Measurements from ENCODE around the gene GIN1.
"Not testable (repeated sequence)": the region's sequence is repeated elsewhere in the genome, so short reads cannot be mapped to it uniquely, and the experiment has no call there.

GIN1 gene

DNA sequence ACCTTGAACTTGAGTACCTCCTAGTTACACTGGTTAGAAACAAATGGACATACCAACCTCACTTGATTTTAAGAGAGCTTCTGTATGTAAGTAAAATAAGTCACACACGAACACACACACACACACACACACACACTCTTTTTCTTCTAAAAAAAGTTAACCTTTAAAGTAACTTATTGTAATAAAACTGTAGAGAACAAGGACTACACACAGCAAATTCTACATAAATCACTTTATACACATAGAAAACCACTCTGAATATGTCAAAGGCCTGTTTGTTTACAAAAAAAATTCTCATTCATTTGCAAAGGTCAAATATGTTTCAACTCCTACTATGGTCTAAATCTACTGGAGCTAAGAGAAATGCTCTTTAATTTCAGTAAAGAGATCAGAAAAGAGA lies 29.1 kb downstream of the GIN1 start:
- Histone ChIP-seq H3K27ac (ENCODE audit: low read depth, low read length) (no peak overlapping the region), H3K36me3 (ENCODE audit: control insufficient read depth in 1 of 2, insufficient read depth in 2 of 2, low read length in 2 of 2) (peaks cover 7 to 19% of the 10 kb centered on the region in 2 donors)

DNA sequence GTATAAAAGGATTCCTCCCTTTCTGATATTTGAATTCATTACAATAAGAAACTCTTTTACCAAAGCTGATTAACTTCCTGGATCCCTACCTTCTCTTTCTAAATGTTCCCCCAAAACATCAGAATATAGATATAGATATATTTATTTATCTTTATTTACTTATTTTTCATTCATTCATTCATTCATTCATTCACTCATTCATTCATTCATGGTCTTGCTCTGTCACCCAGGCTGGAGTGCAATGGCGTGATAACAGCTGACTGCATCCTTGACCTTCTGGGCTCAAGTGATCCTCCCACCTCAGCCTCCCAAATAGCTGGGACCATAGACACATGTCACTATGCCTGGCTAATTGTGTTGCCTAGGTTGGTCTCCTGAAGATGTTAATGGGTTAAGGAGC lies 30.7 kb downstream of the GIN1 start:
- peaks cover 13 to 24% of the 10 kb centered on the region in 2 donors for H3K36me3 ChIP-seq (ENCODE audit: control insufficient read depth in 1 of 2, insufficient read depth in 2 of 2, low read length in 2 of 2)
- peaks cover 8 to 15% of the 10 kb centered on the region in 2 donors for H3K9me3 ChIP-seq (ENCODE audit: control insufficient read depth in 1 of 2, low read length in 2 of 2)
- no peak overlapping the region for H3K4me3 ChIP-seq (ENCODE audit: low read depth in 1 of 2, low read length in 2 of 2)

More for the DNA sequence above, 29.1 kb downstream of the GIN1 start:
- Histone ChIP-seq H3K9ac (ENCODE audit: low read depth in 1 of 2, low read length in 2 of 2) (no peak overlapping the region), H3K27me3 (ENCODE audit: control insufficient read depth in 1 of 2, insufficient read depth in 2 of 2, low read length in 2 of 2) (no peaks in the 10 kb centered on the region), H3K9me3 (ENCODE audit: control insufficient read depth in 1 of 2, low read length in 2 of 2) (peaks cover 0 to 5% of the 10 kb centered on the region in 2 donors), H3K4me1 (ENCODE audit: control insufficient read depth in 1 of 2, insufficient read depth in 2 of 2, low read length in 2 of 2) (no peaks in the 10 kb centered on the region), H3K4me3 (ENCODE audit: low read depth in 1 of 2, low read length in 2 of 2) (no peak overlapping the region)

DNA sequence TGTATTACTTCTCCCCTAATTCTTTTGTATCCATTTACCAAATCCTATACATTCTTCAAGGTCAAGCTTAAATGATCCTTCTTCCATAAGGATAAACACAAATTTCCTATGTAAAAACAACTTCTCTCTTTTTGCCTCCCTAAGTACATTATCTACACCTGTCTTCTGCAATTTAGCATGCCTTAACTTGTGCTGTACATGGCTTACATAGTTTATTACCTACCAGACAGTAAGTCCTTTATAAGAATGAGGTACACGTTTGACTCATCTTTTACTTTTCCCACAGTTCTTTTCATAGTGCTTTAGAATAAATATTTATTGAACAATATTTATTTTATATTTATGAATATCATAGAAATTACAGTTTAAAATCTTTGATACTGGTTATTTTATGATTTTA lies 33.4 kb downstream of the GIN1 start:
- Histone ChIP-seq H3K27ac (ENCODE audit: low read depth, low read length) (no peak overlapping the region), H3K9me3 (ENCODE audit: control insufficient read depth in 1 of 2, low read length in 2 of 2) (peaks cover 10 to 25% of the 10 kb centered on the region in 2 donors), H3K27me3 (ENCODE audit: control insufficient read depth in 1 of 2, insufficient read depth in 2 of 2, low read length in 2 of 2) (no peaks in the 10 kb centered on the region), H3K4me1 (ENCODE audit: control insufficient read depth in 1 of 2, insufficient read depth in 2 of 2, low read length in 2 of 2) (no peaks in the 10 kb centered on the region), H3K9ac (ENCODE audit: low read depth in 1 of 2, low read length in 2 of 2) (no peak overlapping the region), H3K4me3 (ENCODE audit: low read depth in 1 of 2, low read length in 2 of 2) (no peak overlapping the region), H3K36me3 (ENCODE audit: control insufficient read depth in 1 of 2, insufficient read depth in 2 of 2, low read length in 2 of 2) (peaks cover 13 to 16% of the 10 kb centered on the region in 2 donors)

More for the DNA sequence above, 30.7 kb downstream of the GIN1 start:
- H3K4me1 ChIP-seq (ENCODE audit: control insufficient read depth in 1 of 2, insufficient read depth in 2 of 2, low read length in 2 of 2) = no peaks in the 10 kb centered on the region
- H3K27me3 ChIP-seq (ENCODE audit: control insufficient read depth in 1 of 2, insufficient read depth in 2 of 2, low read length in 2 of 2) = no peaks in the 10 kb centered on the region
- no peak overlapping the region for H3K9ac ChIP-seq (ENCODE audit: low read depth in 1 of 2, low read length in 2 of 2)
- no peak overlapping the region for H3K27ac ChIP-seq (ENCODE audit: low read depth, low read length)

DNA sequence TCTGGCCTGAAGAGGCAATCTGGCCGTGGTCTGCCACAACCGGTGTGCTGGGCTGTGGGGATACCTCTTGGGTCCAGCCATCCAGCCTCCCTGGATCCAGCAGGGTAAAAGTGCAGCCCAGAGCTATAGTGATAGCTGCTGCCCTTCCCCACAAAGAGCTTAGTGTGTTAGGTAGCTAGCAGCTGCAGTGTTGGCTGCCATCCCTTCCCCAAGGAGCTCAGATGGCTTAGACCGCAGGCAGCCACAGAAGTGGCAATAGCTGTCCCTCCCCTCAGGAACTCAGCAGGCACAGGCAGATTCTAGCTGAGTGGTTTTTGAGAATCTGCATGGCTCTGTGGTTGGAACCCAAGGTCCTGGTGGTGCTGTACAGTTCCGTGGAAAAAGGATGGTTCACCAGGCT lies 40.1 kb downstream of the GIN1 start:
- Histone ChIP-seq H3K9me3 (ENCODE audit: control insufficient read depth in 1 of 2, low read length in 2 of 2) (peaks cover 45 to 54% of the 10 kb centered on the region in 2 donors), H3K4me3 (ENCODE audit: low read depth in 1 of 2, low read length in 2 of 2) (no peak overlapping the region), H3K36me3 (ENCODE audit: control insufficient read depth in 1 of 2, insufficient read depth in 2 of 2, low read length in 2 of 2) (peaks cover 0 to 3% of the 10 kb centered on the region in 2 donors), H3K27me3 (ENCODE audit: control insufficient read depth in 1 of 2, insufficient read depth in 2 of 2, low read length in 2 of 2) (no peaks in the 10 kb centered on the region), H3K27ac (ENCODE audit: low read depth, low read length) (no peak overlapping the region), H3K4me1 (ENCODE audit: control insufficient read depth in 1 of 2, insufficient read depth in 2 of 2, low read length in 2 of 2) (no peaks in the 10 kb centered on the region), H3K9ac (ENCODE audit: low read depth in 1 of 2, low read length in 2 of 2) (no peak overlapping the region)

DNA sequence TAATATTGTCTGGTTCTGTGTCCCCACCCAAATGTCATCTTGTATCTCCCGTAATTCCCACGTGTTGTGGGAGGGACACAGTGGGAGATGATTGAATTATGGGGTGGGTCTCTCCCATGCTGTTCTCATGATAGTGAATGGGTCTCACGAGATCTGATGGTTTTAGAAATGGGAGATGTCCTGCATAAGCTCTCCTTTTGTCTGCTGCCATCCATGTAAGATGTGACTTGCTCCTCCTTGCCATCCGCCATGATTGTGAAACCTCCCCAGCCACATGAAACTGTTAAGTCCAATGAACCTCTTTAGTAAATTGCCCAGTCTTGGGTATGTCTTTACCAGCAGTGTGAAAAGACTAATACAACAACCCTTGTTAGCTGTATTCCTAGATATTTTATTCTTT lies 44.5 kb downstream of the GIN1 start:
- no peaks in the 10 kb centered on the region for H3K27me3 ChIP-seq (ENCODE audit: control insufficient read depth in 1 of 2, insufficient read depth in 2 of 2, low read length in 2 of 2)
- no peak overlapping the region for H3K9ac ChIP-seq (ENCODE audit: low read depth in 1 of 2, low read length in 2 of 2)
- H3K4me3 ChIP-seq (ENCODE audit: low read depth in 1 of 2, low read length in 2 of 2) = no peak overlapping the region
- peaks cover 36 to 42% of the 10 kb centered on the region in 2 donors for H3K9me3 ChIP-seq (ENCODE audit: control insufficient read depth in 1 of 2, low read length in 2 of 2)
- H3K4me1 ChIP-seq (ENCODE audit: control insufficient read depth in 1 of 2, insufficient read depth in 2 of 2, low read length in 2 of 2) = no peaks in the 10 kb centered on the region
- no peak overlapping the region for H3K27ac ChIP-seq (ENCODE audit: low read depth, low read length)
- no peaks in the 10 kb centered on the region for H3K36me3 ChIP-seq (ENCODE audit: control insufficient read depth in 1 of 2, insufficient read depth in 2 of 2, low read length in 2 of 2)

DNA sequence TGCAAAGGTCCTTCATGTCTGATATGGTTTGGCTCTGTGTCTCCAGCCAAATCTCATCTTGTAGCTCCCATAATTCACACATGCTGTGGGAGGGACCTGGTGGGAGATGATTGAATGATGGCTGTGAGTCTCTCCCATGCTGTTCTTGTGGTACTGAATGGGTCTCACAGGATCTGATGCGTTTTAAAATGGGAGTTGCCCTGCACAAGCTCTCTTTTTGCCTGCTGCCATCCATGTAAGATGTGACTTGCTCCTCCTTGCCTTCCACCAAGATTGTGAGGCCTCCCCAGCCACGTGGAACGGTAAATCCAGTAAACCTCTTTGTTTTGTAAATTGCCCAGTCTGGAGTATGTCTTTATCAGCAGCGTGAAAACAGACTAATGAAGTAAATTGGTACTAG lies 46.4 kb downstream of the GIN1 start:
- H3K4me3 ChIP-seq (ENCODE audit: low read depth in 1 of 2, low read length in 2 of 2); H3K27ac ChIP-seq (ENCODE audit: low read depth, low read length); H3K4me1 ChIP-seq (ENCODE audit: control insufficient read depth in 1 of 2, insufficient read depth in 2 of 2, low read length in 2 of 2); H3K9ac ChIP-seq (ENCODE audit: low read depth in 1 of 2, low read length in 2 of 2); H3K36me3 ChIP-seq (ENCODE audit: control insufficient read depth in 1 of 2, insufficient read depth in 2 of 2, low read length in 2 of 2); H3K27me3 ChIP-seq (ENCODE audit: control insufficient read depth in 1 of 2, insufficient read depth in 2 of 2, low read length in 2 of 2): not testable (repeated sequence)
- H3K9me3 ChIP-seq (ENCODE audit: control insufficient read depth in 1 of 2, low read length in 2 of 2) = peaks cover 23 to 26% of the 10 kb centered on the region in 2 donors

DNA sequence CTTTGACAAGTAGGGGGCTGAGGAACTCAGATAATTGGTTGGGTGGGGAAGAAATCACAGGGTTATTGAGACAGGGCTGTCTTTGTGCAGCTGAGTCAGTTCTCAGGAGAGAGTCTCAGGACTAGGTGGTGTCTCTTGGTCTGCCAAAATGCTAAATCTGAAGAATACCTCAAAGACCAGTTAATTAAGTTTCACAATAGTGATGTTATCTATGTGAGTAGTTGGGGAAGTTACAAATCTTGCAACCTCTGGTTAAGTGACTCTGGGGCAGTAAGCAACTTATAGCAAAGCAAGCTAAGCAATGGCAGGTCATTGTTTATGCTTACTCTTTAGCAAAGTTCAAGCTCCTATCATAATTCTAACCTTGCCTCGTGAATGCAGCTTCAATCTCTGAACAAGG lies 53.6 kb downstream of the GIN1 start:
- H3K9ac ChIP-seq (ENCODE audit: low read depth in 1 of 2, low read length in 2 of 2) = no peak overlapping the region
- H3K4me3 ChIP-seq (ENCODE audit: low read depth in 1 of 2, low read length in 2 of 2) = no peak overlapping the region
- H3K27ac ChIP-seq (ENCODE audit: low read depth, low read length) = no peak overlapping the region
- H3K36me3 ChIP-seq (ENCODE audit: control insufficient read depth in 1 of 2, insufficient read depth in 2 of 2, low read length in 2 of 2) = no peaks in the 10 kb centered on the region
- H3K4me1 ChIP-seq (ENCODE audit: control insufficient read depth in 1 of 2, insufficient read depth in 2 of 2, low read length in 2 of 2) = no peaks in the 10 kb centered on the region
- H3K9me3 ChIP-seq (ENCODE audit: control insufficient read depth in 1 of 2, low read length in 2 of 2) = no peaks in the 10 kb centered on the region
- no peaks in the 10 kb centered on the region for H3K27me3 ChIP-seq (ENCODE audit: control insufficient read depth in 1 of 2, insufficient read depth in 2 of 2, low read length in 2 of 2)

DNA sequence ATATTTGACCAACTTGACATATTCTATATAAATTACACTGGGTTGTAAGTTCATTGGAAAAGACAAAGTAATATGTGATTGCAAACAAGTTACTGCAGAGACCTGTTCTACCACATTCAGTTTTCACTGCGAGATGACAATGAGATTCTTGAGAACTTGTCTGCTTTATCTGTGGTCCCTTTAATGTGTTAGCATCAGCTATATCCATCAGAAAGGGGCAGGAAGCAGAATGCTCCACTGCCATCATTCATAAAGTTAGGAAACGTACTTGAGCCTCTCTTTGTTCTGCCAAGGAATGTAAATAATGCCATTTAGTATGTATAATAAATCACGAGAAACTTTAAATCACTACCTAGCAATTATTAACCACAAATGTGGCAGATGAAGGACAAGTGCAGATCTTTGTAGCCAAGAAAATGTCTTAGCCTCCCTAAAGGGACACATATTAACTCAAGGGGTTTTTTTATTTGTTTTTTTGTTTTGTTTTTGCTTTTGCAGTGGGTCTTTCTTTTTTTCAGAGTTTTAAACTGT lies 59.4 kb downstream of the GIN1 start:
- H3K27me3 ChIP-seq (ENCODE audit: control insufficient read depth in 1 of 2, insufficient read depth in 2 of 2, low read length in 2 of 2) = no peaks in the 10 kb centered on the region
- no peaks in the 10 kb centered on the region for H3K36me3 ChIP-seq (ENCODE audit: control insufficient read depth in 1 of 2, insufficient read depth in 2 of 2, low read length in 2 of 2)
- peaks cover 0 to 7% of the 10 kb centered on the region in 2 donors for H3K4me1 ChIP-seq (ENCODE audit: control insufficient read depth in 1 of 2, insufficient read depth in 2 of 2, low read length in 2 of 2)
- no peak overlapping the region for H3K27ac ChIP-seq (ENCODE audit: low read depth, low read length)
- no peaks in the 10 kb centered on the region for H3K9me3 ChIP-seq (ENCODE audit: control insufficient read depth in 1 of 2, low read length in 2 of 2)
- H3K4me3 ChIP-seq (ENCODE audit: low read depth in 1 of 2, low read length in 2 of 2) = no peak overlapping the region
- H3K9ac ChIP-seq (ENCODE audit: low read depth in 1 of 2, low read length in 2 of 2) = no peak overlapping the region

DNA sequence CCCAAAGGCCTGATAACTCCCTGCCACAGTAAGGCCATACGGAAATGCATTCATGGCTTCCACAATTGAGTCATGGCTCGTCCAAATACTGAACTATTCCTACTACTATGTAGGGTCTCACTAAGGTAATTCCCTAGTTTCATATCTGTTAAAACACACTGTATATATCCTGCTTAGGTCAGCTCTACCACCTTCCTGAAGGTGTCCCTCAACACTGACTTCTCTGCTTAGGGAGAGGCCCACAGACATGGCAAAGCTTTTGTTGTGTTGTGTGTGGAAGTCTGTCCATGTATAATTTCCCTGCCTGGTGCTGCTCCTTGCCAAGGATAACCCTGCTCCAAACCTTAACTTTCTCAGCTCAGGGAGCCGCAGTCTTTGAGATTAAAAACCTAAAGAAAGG lies 60.4 kb downstream of the GIN1 start:
- Histone ChIP-seq H3K27me3 (ENCODE audit: control insufficient read depth in 1 of 2, insufficient read depth in 2 of 2, low read length in 2 of 2) (no peaks in the 10 kb centered on the region), H3K27ac (ENCODE audit: low read depth, low read length) (no peak overlapping the region), H3K4me3 (ENCODE audit: low read depth in 1 of 2, low read length in 2 of 2) (no peak overlapping the region), H3K9me3 (ENCODE audit: control insufficient read depth in 1 of 2, low read length in 2 of 2) (no peaks in the 10 kb centered on the region), H3K4me1 (ENCODE audit: control insufficient read depth in 1 of 2, insufficient read depth in 2 of 2, low read length in 2 of 2) (peaks cover 0 to 7% of the 10 kb centered on the region in 2 donors), H3K9ac (ENCODE audit: low read depth in 1 of 2, low read length in 2 of 2) (no peak overlapping the region), H3K36me3 (ENCODE audit: control insufficient read depth in 1 of 2, insufficient read depth in 2 of 2, low read length in 2 of 2) (no peaks in the 10 kb centered on the region)

DNA sequence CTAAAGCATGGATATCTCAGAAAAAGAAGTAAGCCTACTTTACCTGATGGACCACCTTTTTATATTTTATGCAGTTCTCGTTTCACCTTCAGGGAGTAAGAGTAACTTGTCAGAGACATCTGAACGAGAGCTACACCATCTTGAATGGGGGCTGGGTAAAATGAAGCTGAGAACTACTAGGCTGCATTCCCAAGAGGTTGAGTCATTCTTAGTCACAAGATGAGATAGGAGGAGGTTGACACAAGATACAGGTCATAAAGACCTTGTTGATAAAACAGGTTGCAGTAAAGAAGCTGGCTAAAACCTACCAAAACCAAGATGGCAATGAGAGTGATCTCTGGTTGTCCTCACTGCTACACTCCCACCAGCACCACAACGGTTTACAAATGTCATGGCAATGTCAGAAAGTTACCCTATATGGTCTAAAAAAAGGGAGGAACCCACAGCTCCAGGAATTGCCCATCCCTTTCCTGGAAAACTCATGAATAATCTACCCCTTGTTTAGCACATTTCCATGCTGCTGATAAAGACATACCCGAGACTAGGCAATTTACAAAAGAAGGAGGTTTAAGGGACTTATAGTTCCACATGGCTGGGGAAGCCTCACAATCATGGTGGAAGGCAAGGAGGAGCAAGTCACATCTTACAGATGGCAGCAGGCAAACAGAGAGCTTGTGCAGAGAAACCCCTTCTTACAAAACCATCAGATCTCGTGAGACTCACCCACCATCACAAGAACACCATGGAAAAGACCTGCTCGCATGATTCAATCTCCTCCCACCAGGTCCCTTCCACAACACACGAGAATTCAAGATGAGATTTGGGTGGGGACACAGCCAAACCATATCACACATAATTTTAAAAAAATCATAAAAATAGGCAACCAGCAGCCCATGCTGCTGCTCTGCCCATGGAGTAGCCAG lies 62.5 kb downstream of the GIN1 start:
- H3K4me3 ChIP-seq (ENCODE audit: low read depth in 1 of 2, low read length in 2 of 2) = no peak overlapping the region
- H3K27ac ChIP-seq (ENCODE audit: low read depth, low read length) = no peak overlapping the region
- H3K27me3 ChIP-seq (ENCODE audit: control insufficient read depth in 1 of 2, insufficient read depth in 2 of 2, low read length in 2 of 2) = no peaks in the 10 kb centered on the region
- no peaks in the 10 kb centered on the region for H3K9me3 ChIP-seq (ENCODE audit: control insufficient read depth in 1 of 2, low read length in 2 of 2)
- H3K4me1 ChIP-seq (ENCODE audit: control insufficient read depth in 1 of 2, insufficient read depth in 2 of 2, low read length in 2 of 2) = peaks cover 0 to 7% of the 10 kb centered on the region in 2 donors
- H3K9ac ChIP-seq (ENCODE audit: low read depth in 1 of 2, low read length in 2 of 2) = no peak overlapping the region
- H3K36me3 ChIP-seq (ENCODE audit: control insufficient read depth in 1 of 2, insufficient read depth in 2 of 2, low read length in 2 of 2) = no peaks in the 10 kb centered on the region
